Psoas muscle (tissue), 8 donors: ENCODE results near the gene SCNN1A. TPM values are rescaled to one million over a fixed set of nuclear protein-coding genes. Genes with fewer than 3 reads are reported as not detected.

Experiments used
- ATAC-seq, 4 donors: fragments of 200-7000 bp; cut with Tn5 transposase; one replicate each; pipeline ENCODE4 v1.9.1; 2020; ENCODE audit warnings: moderate library complexity in 3 of 4, mild to moderate bottlenecking in 2 of 4
- DNase-seq, 2 donors: peaks; one replicate each; pipeline ENCODE4 v3.0.0-alpha.2; 2020
- H3K27ac ChIP-seq: fragments of 200-600 bp; one replicate; pipeline ENCODE4 v1.8.0; 2022
- H3K27me3 ChIP-seq, 3 donors: fragments of 200-600 bp in 1 of 3; one replicate each; pipeline versions ENCODE4 v1.6.1 to v1.8.0; 2013 to 2022; ENCODE audit warnings: low read length in 2 of 3, mild to moderate bottlenecking in 2 of 3, moderate library complexity in 1 of 3; ENCODE audit not compliant: insufficient read depth in 3 of 3
- H3K36me3 ChIP-seq, 2 donors: fragments of 200-600 bp in 1 of 2; one replicate each; pipeline versions ENCODE4 v1.6.1 to v1.8.0; 2013 to 2022; ENCODE audit warnings: low read depth in 1 of 2, mild to moderate bottlenecking in 1 of 2, moderate library complexity in 1 of 2; ENCODE audit not compliant: insufficient read depth in 1 of 2
- H3K4me1 ChIP-seq: fragments of 200-600 bp; one replicate; pipeline ENCODE4 v1.8.0; 2022
- H3K4me3 ChIP-seq: fragments of 200-600 bp; one replicate; pipeline ENCODE4 v1.8.0; 2022; ENCODE audit warnings: mild to moderate bottlenecking
- H3K9me3 ChIP-seq: fragments of 200-600 bp; one replicate; pipeline ENCODE4 v1.8.0; 2022
- CTCF ChIP-seq: fragments of 200-600 bp; IDR thresholded peaks from one replicate; pipeline ENCODE4 v1.8.0; 2022; ENCODE audit warnings: antibody characterized with exemption
- WGBS, 3 donors: extraction: QIAGEN DNeasy Blood & Tissue Kit; methylation state at CpG; one replicate each; pipeline versions ENCODE4 v1.1.6 to v1.1.7; 2013; 5-methylcytosine and 5-hydroxymethylcytosine counted together
- intact Hi-C, 2 donors: fragments of 100-400 bp; cut with DNase I; formaldehyde crosslinking; loops; one replicate each; pipeline versions ENCODE4 v1.11.0 to v1.14.2; 2022
- polyA plus RNA-seq, 3 donors: library from polyadenylated mRNA; stranded (reverse); fragments of 200-250 nt; gene quantifications; one replicate each; pipeline ENCODE4 v1.2.3, GENCODE V29; 2013
- total RNA-seq, 4 donors: library from RNA; stranded (reverse); fragmentation: NEBNext Ultra II Directional in 2 of 4; extraction: Animal tissue kit (Norgen Biotek cat#: 25700) in 2 of 4; gene quantifications; one replicate each; pipeline versions ENCODE4 v1.2.1 to v1.2.4, GENCODE V29; 2021 to 2023
- donor health status: healthy with polysubstance abuse.
- donor health status: DM: no; HTN: no; CAD: no; lungs with moderate emphysema.
- donor health status: Bipolar disorder and iron deficiency.
- donor health status: healthy.
- donor health status: DM: yes; HTN: yes; CAD: no.
- donor health status: DM: no; HTN: no; CAD: no.
- donor health status: DM: no; HTN: no; CAD: no.
- donor health status: DM: yes; HTN: yes; CAD: no.

The SCNN1A gene
- total and polyA plus RNA-seq, 7 donors: 0.03 to 0.57 (median 0.39) TPM

GRCh38 chr12:6314776-6315175, 60.6 kb downstream of the SCNN1A start:
- TF ChIP-seq CTCF: no peak
- Histone ChIP-seq H3K9me3 (no peaks in the 10 kb centered on the region), H3K36me3 (no peaks in the 10 kb centered on the region), H3K27me3 (peaks cover 0 to 20% (median 10%) of the 10 kb centered on the region in 3 donors), H3K4me3 (no peak overlapping the region), H3K4me1 (no peaks in the 10 kb centered on the region), H3K27ac (no peak overlapping the region)
- no peak for ATAC-seq
- intact Hi-C loops: no loop called here
- no peak for DNase-seq
- WGBS, 3 donors: 81 to 87% (median 83%) methylated on average over 9 of the region's 9 CpGs

- DNase-seq: no peak
- Histone ChIP-seq H3K9me3 (no peaks in the 10 kb centered on the region), H3K4me1 (no peaks in the 10 kb centered on the region), H3K27ac (no peak overlapping the region), H3K36me3 (no peaks in the 10 kb centered on the region), H3K4me3 (no peak overlapping the region), H3K27me3 (peaks cover 0 to 20% (median 10%) of the 10 kb centered on the region in 3 donors)
- intact Hi-C loops: no loop called here
- no peak for TF ChIP-seq CTCF
- 90 to 96% (median 91%) methylated on average over 13 to 14 of the region's 14 CpGs for WGBS, 3 donors
- ATAC-seq: no peak
Observed at GRCh38 chr12:6313326-6313940, 61.9 kb downstream of the SCNN1A start.

- 76 to 85% (median 76%) methylated on average over 11 of the region's 11 CpGs for WGBS, 3 donors
- intact Hi-C loops: no loop called here
Observed at GRCh38 chr12:6312529-6313325, 62.6 kb downstream of the SCNN1A start.

GRCh38 chr12:6311822-6312528, 63.4 kb downstream of the SCNN1A start:
- Histone ChIP-seq H3K27ac (no peak overlapping the region), H3K4me3 (no peak overlapping the region), H3K9me3 (no peaks in the 10 kb centered on the region), H3K4me1 (no peaks in the 10 kb centered on the region), H3K36me3 (no peaks in the 10 kb centered on the region), H3K27me3 (peaks cover 0 to 20% (median 10%) of the 10 kb centered on the region in 3 donors)
- DNase-seq (no peak), ATAC-seq (no peak)
- WGBS, 3 donors: 90 to 95% (median 92%) methylated on average over 8 of the region's 8 CpGs
- intact Hi-C loops: no loop called here
- no peak for TF ChIP-seq CTCF

More at GRCh38 chr12:6312529-6313325, 62.6 kb downstream of the SCNN1A start:
- H3K4me1 ChIP-seq: no peaks in the 10 kb centered on the region
- TF ChIP-seq CTCF: no peak
- no peak overlapping the region for H3K4me3 ChIP-seq
- ATAC-seq: peak in 1 of 4 donors; percentile 17
- DNase-seq: no peak
- H3K27me3 ChIP-seq: peaks cover 0 to 20% (median 10%) of the 10 kb centered on the region in 3 donors
- no peaks in the 10 kb centered on the region for H3K9me3 ChIP-seq
- H3K27ac ChIP-seq: no peak overlapping the region
- H3K36me3 ChIP-seq: no peaks in the 10 kb centered on the region
